Nephron (organoid): ENCODE data around the gene ARRB1.

Experiments
- H3K27ac Mint-ChIP-seq, 3 experiments: 2 replicates each; pipeline ENCODE4 v1.8.0; 2020; ENCODE audit warnings: mixed read lengths in 3 of 3, mild to moderate bottlenecking in 2 of 3, moderate library complexity in 1 of 3
- H3K27me3 Mint-ChIP-seq: 2 replicates; pipeline ENCODE4 v1.8.0; 2021; ENCODE audit warnings: low read depth, mild to moderate bottlenecking, moderate library complexity, mixed read lengths
- H3K36me3 Mint-ChIP-seq: 2 replicates; pipeline ENCODE4 v1.8.0; 2020; ENCODE audit warnings: low read depth, mixed read lengths
- H3K4me1 Mint-ChIP-seq: 2 replicates; pipeline ENCODE4 v1.8.0; 2020; ENCODE audit warnings: mixed read lengths
- H3K4me3 Mint-ChIP-seq, 3 experiments: 2 replicates each; pipeline ENCODE4 v1.8.0; 2020; ENCODE audit warnings: mild to moderate bottlenecking in 3 of 3, mixed read lengths in 3 of 3, moderate library complexity in 2 of 3
- H3K9me3 Mint-ChIP-seq: 2 replicates; pipeline ENCODE4 v1.8.0; 2020; ENCODE audit warnings: mixed read lengths
- TF ChIP-seq, protein P1 (sequence below), 3 experiments: fragments of 200-600 bp; sonication (generic); IDR thresholded peaks; one replicate each; pipeline ENCODE4 v1.5.0; 2021; ENCODE audit warnings: antibody characterized with exemption in 3 of 3; ENCODE audit not compliant: unreplicated experiment in 3 of 3

The ARRB1 gene

DNA sequence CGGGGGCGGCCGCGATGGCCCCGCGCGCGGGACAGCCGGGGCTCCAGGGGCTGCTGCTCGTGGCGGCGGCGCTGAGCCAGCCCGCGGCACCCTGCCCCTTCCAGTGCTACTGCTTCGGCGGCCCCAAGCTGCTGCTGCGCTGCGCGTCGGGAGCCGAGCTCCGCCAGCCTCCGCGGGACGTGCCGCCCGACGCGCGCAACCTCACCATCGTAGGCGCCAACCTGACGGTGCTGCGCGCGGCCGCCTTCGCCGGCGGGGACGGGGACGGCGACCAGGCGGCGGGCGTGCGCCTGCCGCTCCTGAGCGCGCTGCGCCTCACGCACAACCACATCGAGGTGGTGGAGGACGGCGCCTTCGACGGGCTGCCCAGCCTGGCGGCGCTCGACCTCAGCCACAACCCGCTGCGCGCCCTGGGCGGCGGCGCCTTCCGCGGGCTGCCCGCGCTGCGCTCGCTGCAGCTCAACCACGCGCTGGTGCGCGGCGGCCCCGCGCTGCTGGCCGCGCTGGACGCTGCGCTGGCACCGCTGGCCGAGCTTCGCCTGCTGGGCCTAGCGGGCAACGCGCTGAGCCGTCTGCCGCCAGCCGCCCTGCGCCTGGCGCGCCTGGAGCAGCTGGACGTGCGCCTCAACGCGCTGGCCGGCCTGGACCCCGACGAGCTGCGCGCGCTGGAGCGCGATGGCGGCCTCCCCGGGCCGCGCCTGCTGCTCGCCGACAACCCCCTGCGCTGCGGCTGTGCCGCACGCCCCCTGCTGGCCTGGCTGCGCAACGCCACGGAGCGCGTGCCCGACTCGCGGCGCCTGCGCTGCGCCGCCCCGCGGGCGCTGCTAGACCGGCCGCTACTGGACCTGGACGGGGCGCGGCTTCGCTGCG lies 110.2 kb downstream of the ARRB1 start:
- Mint-ChIP-seq H3K4me1 (no peaks in the 10 kb centered on the region), H3K27me3 (peaks cover 88% of the 10 kb centered on the region), H3K27ac (no peak overlapping the region), H3K36me3 (no peaks in the 10 kb centered on the region), H3K4me3 (peak overlapping the region; percentile 68 to 71 (median 69)), H3K9me3 (no peaks in the 10 kb centered on the region)
- TF ChIP-seq, protein P1, sequence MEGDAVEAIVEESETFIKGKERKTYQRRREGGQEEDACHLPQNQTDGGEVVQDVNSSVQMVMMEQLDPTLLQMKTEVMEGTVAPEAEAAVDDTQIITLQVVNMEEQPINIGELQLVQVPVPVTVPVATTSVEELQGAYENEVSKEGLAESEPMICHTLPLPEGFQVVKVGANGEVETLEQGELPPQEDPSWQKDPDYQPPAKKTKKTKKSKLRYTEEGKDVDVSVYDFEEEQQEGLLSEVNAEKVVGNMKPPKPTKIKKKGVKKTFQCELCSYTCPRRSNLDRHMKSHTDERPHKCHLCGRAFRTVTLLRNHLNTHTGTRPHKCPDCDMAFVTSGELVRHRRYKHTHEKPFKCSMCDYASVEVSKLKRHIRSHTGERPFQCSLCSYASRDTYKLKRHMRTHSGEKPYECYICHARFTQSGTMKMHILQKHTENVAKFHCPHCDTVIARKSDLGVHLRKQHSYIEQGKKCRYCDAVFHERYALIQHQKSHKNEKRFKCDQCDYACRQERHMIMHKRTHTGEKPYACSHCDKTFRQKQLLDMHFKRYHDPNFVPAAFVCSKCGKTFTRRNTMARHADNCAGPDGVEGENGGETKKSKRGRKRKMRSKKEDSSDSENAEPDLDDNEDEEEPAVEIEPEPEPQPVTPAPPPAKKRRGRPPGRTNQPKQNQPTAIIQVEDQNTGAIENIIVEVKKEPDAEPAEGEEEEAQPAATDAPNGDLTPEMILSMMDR (IDR thresholded peaks at IDR 0.05; ENCODE audit: unreplicated experiment in 3 of 3), result peak; percentile 79 to 86 (median 83)

DNA sequence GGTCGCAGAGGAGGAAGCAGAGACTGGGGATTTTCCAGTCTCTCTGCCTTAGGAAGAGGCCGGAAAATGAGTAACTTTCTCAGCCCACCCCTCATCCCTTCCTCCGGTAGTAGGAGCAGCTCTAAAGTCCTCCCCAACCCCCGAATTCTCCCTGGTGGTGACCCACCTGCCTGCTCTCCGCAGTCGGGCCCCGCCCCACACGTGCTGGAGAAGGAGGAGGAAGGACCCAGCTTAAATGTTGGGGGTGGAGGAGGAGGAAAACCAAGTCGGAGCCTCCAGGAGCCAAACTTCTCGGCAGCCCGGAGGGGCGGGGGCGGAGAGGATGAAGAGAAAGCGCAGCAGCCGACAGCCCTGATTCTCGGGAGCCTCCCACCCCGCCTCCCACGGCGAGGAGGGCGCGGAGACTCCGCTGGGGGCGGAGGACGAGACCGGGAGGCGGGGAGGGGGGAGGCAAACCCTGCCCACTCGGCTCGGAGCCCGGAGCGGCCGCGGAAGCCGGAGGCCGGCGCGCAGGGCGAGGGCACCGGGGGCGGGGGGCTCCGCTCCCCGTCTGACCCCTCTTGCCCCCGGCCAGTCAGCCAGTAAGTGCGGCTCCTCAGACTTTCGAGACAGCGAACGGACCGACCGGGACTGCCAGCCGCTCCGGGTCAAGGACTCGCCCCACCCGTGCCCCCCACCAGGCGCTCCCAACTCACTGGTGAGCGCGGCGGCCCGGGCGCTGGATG lies 111.0 kb downstream of the ARRB1 start, which contains the start of gene TPBGL:
TPBGL (plus strand) TSS at position 464 of the 725 bp plus-strand sequence. CDS start 276 bp downstream, outside the sequence.
- H3K27ac Mint-ChIP-seq, result no peak within 1 kb of the TSS
- H3K4me1 Mint-ChIP-seq, result peaks cover 6% of the 10 kb centered on the region
- no peaks in the 10 kb centered on the region for H3K9me3 Mint-ChIP-seq
- TF ChIP-seq, protein P1 (IDR thresholded peaks at IDR 0.05; ENCODE audit: unreplicated experiment in 3 of 3), result no peak
- H3K36me3 Mint-ChIP-seq, result no peaks in the 10 kb centered on the region
- peaks cover 89% of the 10 kb centered on the region for H3K27me3 Mint-ChIP-seq
- H3K4me3 Mint-ChIP-seq, result peak within 1 kb of the TSS; percentile 72 to 80 (median 79)

DNA sequence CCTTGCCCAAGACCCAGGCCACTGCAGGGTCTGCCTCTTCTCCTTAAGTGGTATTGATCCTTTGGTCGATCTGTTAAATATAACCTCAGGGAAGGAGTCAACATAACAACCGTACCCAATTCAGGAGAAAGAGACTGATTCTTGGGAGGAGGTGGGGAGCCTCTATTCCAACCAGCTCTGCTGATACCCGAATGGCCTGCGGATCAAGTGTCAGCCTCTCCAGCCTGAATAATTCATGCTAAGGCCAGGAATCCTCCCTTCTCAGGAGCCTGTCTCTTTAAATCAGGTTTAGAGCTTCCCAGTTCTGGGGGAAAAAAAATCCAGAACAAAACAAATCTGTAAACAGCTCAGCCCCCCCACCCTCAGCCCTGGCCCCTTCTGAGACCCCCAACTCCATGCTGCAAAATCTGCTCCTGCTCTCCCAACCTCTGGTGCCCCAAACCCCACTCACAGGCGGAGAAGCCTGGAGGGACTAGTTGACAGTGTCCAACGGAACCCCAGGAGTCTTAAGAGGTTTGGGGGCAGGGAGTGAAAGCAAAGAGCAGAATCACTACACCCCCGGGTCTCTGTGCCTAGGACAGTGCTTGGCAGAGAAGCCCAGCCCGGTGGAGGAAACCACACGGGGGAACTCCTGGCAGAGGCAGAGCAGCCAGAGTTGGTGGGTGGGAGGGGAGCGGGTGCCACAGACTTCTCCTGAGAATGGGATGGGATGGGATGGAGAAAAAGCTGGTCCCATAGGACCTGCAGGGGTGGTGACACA lies 111.8 kb downstream of the ARRB1 start:
- H3K4me3 Mint-ChIP-seq, result peak overlapping the region; percentile 72 to 80 (median 79)
- no peaks in the 10 kb centered on the region for H3K9me3 Mint-ChIP-seq
- no peak overlapping the region for H3K27ac Mint-ChIP-seq
- TF ChIP-seq, protein P1 (IDR thresholded peaks at IDR 0.05; ENCODE audit: unreplicated experiment in 3 of 3), result no peak
- no peaks in the 10 kb centered on the region for H3K36me3 Mint-ChIP-seq
- peaks cover 6% of the 10 kb centered on the region for H3K4me1 Mint-ChIP-seq
- H3K27me3 Mint-ChIP-seq, result peaks cover 82% of the 10 kb centered on the region

DNA sequence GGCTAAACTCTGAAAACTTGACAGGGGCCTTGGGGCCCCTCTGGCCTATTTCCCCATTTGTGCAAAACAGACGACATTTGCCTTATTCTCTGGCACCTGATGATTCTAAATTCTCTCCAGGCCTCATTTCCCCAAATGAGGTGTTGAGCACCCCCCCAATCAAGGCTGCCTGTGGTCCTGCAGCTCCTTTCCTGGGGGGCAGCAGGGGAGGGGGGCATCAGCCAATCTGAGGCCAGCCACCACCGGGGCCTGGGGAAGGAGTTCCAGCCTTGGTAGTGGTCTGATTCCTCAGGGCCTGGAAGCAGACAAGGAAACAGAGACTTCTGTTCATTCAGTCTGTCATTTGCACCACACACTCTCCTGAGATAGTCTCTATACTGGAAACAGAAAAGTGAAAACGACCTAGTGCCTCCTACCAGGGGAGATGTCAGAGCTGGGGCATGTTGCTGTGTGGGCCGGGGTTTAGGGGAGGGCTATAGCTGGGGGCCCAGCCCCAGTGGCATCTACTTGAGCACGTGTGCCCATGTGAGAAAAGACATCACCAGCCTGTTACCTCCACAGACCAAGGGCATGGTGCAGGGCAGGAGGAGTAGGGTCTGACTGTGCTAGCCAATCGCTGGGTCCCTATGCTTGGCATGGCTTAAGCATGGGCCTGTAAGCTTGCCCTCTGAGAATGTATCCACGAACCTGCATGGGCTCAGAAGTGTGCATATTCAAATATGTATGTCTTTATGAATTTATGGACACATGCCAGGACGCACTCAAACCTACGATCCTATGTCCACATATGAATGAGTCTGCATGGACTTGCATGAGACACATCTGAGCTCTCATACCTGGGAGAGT lies 112.6 kb downstream of the ARRB1 start:
- Mint-ChIP-seq H3K36me3 (no peaks in the 10 kb centered on the region), H3K27me3 (peaks cover 75% of the 10 kb centered on the region), H3K4me1 (peaks cover 6% of the 10 kb centered on the region), H3K27ac (no peak overlapping the region), H3K4me3 (peak overlapping the region; percentile 36 to 80 (median 72)), H3K9me3 (no peaks in the 10 kb centered on the region)
- TF ChIP-seq, protein P1 (IDR thresholded peaks at IDR 0.05; ENCODE audit: unreplicated experiment in 3 of 3), result no peak

DNA sequence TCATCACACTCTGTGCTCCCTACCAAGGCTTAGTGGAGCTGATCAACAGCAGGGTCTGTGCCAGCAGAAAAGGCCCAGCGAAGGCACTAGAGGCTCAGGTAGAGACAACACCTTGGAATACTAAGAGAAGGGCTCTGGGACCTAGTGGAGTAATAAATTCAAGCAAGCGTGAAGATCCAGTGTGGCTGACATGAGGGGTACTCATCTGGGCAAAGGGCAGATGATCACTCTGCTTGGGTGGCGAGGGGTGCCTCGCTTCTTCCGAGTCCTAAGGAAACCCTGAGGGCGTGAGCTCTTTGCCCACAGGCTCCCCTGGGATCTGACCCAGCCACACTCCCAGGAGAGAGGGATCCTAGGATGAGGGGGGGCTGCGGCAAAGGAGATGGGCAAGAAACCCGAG lies 114.4 kb downstream of the ARRB1 start:
- no peak overlapping the region for H3K27ac Mint-ChIP-seq
- peaks cover 6% of the 10 kb centered on the region for H3K4me1 Mint-ChIP-seq
- H3K9me3 Mint-ChIP-seq, result no peaks in the 10 kb centered on the region
- no peaks in the 10 kb centered on the region for H3K36me3 Mint-ChIP-seq
- H3K4me3 Mint-ChIP-seq, result no peak overlapping the region
- TF ChIP-seq, protein P1 (IDR thresholded peaks at IDR 0.05; ENCODE audit: unreplicated experiment in 3 of 3), result no peak
- H3K27me3 Mint-ChIP-seq, result peaks cover 59% of the 10 kb centered on the region
